ENCODE data around the gene ZFAND2B.

DNA sequence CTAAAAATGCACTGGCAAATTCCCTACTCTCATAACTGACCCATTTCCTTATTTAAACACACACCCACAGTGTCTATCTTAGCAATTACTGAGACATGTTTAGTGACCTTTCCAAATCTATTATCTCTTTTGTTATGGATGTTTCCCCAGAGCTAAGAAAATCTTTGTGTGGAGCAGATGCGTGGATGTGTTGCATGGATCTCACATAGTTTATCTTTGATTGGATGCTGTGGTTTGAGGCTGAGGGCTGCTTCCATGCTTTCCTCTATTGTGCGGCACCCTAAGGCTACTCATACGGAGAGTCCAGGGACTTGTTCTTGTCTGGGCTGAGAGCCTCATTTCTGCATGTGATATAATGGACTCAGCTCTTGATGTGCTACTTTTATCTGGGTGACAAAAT is 27.7 kb downstream of the ZFAND2B start:
- no peak for TF ChIP-seq TAF1 (IDR thresholded peaks at IDR 0.05; ENCODE audit: borderline replicate concordance, low read depth, low read length)
- TF ChIP-seq, protein P1, sequence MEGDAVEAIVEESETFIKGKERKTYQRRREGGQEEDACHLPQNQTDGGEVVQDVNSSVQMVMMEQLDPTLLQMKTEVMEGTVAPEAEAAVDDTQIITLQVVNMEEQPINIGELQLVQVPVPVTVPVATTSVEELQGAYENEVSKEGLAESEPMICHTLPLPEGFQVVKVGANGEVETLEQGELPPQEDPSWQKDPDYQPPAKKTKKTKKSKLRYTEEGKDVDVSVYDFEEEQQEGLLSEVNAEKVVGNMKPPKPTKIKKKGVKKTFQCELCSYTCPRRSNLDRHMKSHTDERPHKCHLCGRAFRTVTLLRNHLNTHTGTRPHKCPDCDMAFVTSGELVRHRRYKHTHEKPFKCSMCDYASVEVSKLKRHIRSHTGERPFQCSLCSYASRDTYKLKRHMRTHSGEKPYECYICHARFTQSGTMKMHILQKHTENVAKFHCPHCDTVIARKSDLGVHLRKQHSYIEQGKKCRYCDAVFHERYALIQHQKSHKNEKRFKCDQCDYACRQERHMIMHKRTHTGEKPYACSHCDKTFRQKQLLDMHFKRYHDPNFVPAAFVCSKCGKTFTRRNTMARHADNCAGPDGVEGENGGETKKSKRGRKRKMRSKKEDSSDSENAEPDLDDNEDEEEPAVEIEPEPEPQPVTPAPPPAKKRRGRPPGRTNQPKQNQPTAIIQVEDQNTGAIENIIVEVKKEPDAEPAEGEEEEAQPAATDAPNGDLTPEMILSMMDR (IDR thresholded peaks at IDR 0.05) = no peak
- TF ChIP-seq POLR2AphosphoS5 (IDR thresholded peaks at IDR 0.05; ENCODE audit: low read depth, low read length) = no peak
- no peak for TF ChIP-seq PBX3 (IDR thresholded peaks at IDR 0.05)
- no peak for TF ChIP-seq YY1 (IDR thresholded peaks at IDR 0.05; ENCODE audit: low read depth)
- TF ChIP-seq GABPA (IDR thresholded peaks at IDR 0.05; ENCODE audit: low read depth) = no peak
- TF ChIP-seq, protein P2, sequence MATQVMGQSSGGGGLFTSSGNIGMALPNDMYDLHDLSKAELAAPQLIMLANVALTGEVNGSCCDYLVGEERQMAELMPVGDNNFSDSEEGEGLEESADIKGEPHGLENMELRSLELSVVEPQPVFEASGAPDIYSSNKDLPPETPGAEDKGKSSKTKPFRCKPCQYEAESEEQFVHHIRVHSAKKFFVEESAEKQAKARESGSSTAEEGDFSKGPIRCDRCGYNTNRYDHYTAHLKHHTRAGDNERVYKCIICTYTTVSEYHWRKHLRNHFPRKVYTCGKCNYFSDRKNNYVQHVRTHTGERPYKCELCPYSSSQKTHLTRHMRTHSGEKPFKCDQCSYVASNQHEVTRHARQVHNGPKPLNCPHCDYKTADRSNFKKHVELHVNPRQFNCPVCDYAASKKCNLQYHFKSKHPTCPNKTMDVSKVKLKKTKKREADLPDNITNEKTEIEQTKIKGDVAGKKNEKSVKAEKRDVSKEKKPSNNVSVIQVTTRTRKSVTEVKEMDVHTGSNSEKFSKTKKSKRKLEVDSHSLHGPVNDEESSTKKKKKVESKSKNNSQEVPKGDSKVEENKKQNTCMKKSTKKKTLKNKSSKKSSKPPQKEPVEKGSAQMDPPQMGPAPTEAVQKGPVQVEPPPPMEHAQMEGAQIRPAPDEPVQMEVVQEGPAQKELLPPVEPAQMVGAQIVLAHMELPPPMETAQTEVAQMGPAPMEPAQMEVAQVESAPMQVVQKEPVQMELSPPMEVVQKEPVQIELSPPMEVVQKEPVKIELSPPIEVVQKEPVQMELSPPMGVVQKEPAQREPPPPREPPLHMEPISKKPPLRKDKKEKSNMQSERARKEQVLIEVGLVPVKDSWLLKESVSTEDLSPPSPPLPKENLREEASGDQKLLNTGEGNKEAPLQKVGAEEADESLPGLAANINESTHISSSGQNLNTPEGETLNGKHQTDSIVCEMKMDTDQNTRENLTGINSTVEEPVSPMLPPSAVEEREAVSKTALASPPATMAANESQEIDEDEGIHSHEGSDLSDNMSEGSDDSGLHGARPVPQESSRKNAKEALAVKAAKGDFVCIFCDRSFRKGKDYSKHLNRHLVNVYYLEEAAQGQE (IDR thresholded peaks at IDR 0.05; ENCODE audit: low read depth, low read length) = no peak
- TF ChIP-seq GATA2 (CRISPR knock-in tag; IDR thresholded peaks at IDR 0.05) = no peak
- TF ChIP-seq, protein P3, sequence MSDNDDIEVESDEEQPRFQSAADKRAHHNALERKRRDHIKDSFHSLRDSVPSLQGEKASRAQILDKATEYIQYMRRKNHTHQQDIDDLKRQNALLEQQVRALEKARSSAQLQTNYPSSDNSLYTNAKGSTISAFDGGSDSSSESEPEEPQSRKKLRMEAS (IDR thresholded peaks at IDR 0.05; ENCODE audit: low read depth) = no peak
- TF ChIP-seq USF2 (IDR thresholded peaks at IDR 0.05; ENCODE audit: borderline replicate concordance, low read depth, low read length) = no peak
- TF ChIP-seq RAD21 (IDR thresholded peaks at IDR 0.05; ENCODE audit: low read length) = no peak
- no peak for TF ChIP-seq TEAD4 (IDR thresholded peaks at IDR 0.05; ENCODE audit: borderline replicate concordance, insufficient read depth)
- TF ChIP-seq SMC3 (IDR thresholded peaks at IDR 0.05; ENCODE audit: low read depth, low read length) = no peak

Data from SK-N-SH (cell line).